Activated gamma-delta T cell (primary cell): ENCODE data around the gene RADIL.

ENCODE experiments used
- DNase-seq: peaks from one replicate; lab custom pipeline; 2025; lab: John Stamatoyannopoulos, UW

Gene RADIL

GRCh38 chr7:4831723-4832495 is 51.6 kb downstream of the RADIL start:
- DNase-seq: no peak

GRCh38 chr7:4830176-4830575 is 53.3 kb downstream of the RADIL start:
- DNase-seq: no peak

GRCh38 chr7:4828720-4829383 is 54.7 kb downstream of the RADIL start:
- no peak for DNase-seq

GRCh38 chr7:4825081-4825480 is 58.4 kb downstream of the RADIL start:
- DNase-seq: no peak

GRCh38 chr7:4824120-4824775 is 59.3 kb downstream of the RADIL start:
- DNase-seq: no peak

- no peak for DNase-seq
Measured at GRCh38 chr7:4823441-4824119, 59.9 kb downstream of the RADIL start.

GRCh38 chr7:4822677-4823076 is 60.8 kb downstream of the RADIL start:
- DNase-seq: no peak

- DNase-seq: no peak
Measured at GRCh38 chr7:4820967-4821471, 62.5 kb downstream of the RADIL start.

GRCh38 chr7:4820405-4820966 is 63.0 kb downstream of the RADIL start:
- DNase-seq: no peak

- DNase-seq: no peak
Measured at GRCh38 chr7:4819560-4820404, 63.7 kb downstream of the RADIL start.

GRCh38 chr7:4818000-4818794 is 65.3 kb downstream of the RADIL start:
- no peak for DNase-seq

- DNase-seq: no peak
Measured at GRCh38 chr7:4817178-4817901, 66.2 kb downstream of the RADIL start.

GRCh38 chr7:4816419-4817080 is 67.0 kb downstream of the RADIL start:
- no peak for DNase-seq

GRCh38 chr7:4815609-4816418 is 67.7 kb downstream of the RADIL start:
- no peak for DNase-seq

- DNase-seq: no peak
Measured at GRCh38 chr7:4815121-4815520, 68.4 kb downstream of the RADIL start.

GRCh38 chr7:4814433-4814832 is 69.1 kb downstream of the RADIL start:
- no peak for DNase-seq

GRCh38 chr7:4809666-4810065 is 73.8 kb downstream of the RADIL start:
- DNase-seq: no peak

- DNase-seq: no peak
Measured at GRCh38 chr7:4809091-4809591, 74.4 kb downstream of the RADIL start.
